GM12865 (cell line): ENCODE data around the gene NUDT5.

Source experiments
- DNase-seq: peaks from one replicate; pipeline ENCODE4 v3.0.0; 2010; ENCODE audit warnings: low read depth
- H3K4me3 ChIP-seq: 2 replicates; pipeline ENCODE4 v1.5.1; 2011; ENCODE audit warnings: mild to moderate bottlenecking, low read depth, low read length, control low read depth
- TF ChIP-seq, protein P1 (sequence below): IDR thresholded peaks from 2 replicates; pipeline ENCODE4 v1.5.1; 2011; ENCODE audit warnings: low read length, control low read depth, low read depth, inconsistent platforms; ENCODE audit not compliant: insufficient read depth; ENCODE audit errors: missing control alignments

NUDT5 gene

GRCh38 chr10:12164085-12164484 lies 31.6 kb downstream of the NUDT5 start:
- TF ChIP-seq, protein P1, sequence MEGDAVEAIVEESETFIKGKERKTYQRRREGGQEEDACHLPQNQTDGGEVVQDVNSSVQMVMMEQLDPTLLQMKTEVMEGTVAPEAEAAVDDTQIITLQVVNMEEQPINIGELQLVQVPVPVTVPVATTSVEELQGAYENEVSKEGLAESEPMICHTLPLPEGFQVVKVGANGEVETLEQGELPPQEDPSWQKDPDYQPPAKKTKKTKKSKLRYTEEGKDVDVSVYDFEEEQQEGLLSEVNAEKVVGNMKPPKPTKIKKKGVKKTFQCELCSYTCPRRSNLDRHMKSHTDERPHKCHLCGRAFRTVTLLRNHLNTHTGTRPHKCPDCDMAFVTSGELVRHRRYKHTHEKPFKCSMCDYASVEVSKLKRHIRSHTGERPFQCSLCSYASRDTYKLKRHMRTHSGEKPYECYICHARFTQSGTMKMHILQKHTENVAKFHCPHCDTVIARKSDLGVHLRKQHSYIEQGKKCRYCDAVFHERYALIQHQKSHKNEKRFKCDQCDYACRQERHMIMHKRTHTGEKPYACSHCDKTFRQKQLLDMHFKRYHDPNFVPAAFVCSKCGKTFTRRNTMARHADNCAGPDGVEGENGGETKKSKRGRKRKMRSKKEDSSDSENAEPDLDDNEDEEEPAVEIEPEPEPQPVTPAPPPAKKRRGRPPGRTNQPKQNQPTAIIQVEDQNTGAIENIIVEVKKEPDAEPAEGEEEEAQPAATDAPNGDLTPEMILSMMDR = no peak
- DNase-seq = no peak

DNA sequence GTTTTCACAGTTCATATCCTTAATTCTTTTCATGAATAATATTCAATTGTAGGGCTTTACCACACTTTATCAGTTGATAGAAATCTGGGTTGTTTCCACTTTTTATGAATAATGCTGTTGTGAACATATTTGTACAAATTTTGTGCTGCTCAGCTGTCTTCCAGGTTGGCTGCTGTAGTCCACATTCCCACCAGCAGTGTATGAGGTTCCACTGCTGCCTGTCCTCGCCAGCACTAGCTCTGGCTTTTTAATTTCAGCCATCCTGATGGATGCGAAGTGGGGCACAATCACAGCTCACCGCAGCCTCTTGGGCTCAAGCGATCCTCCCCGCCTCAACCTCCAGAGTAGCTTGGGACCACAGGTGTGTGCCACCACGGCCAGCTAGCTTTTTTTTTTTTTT lies 32.8 kb downstream of the NUDT5 start:
- no peak overlapping the region for H3K4me3 ChIP-seq
- TF ChIP-seq, protein P1 = no peak

More at GRCh38 chr10:12164085-12164484, 31.6 kb downstream of the NUDT5 start:
- no peak overlapping the region for H3K4me3 ChIP-seq

GRCh38 chr10:12160664-12161063 lies 35.0 kb downstream of the NUDT5 start:
- DNase-seq = no peak
- H3K4me3 ChIP-seq = no peak overlapping the region
- TF ChIP-seq, protein P1 = no peak

More for the DNA sequence above, 32.8 kb downstream of the NUDT5 start:
- DNase-seq = no peak

- TF ChIP-seq, protein P1 = no peak
- H3K4me3 ChIP-seq = no peak overlapping the region
- DNase-seq = no peak
Measured at GRCh38 chr10:12158111-12158510, 37.6 kb downstream of the NUDT5 start.

GRCh38 chr10:12156367-12157123 lies 39.1 kb downstream of the NUDT5 start:
- DNase-seq = no peak
- TF ChIP-seq, protein P1 = no peak
- no peak overlapping the region for H3K4me3 ChIP-seq

DNA sequence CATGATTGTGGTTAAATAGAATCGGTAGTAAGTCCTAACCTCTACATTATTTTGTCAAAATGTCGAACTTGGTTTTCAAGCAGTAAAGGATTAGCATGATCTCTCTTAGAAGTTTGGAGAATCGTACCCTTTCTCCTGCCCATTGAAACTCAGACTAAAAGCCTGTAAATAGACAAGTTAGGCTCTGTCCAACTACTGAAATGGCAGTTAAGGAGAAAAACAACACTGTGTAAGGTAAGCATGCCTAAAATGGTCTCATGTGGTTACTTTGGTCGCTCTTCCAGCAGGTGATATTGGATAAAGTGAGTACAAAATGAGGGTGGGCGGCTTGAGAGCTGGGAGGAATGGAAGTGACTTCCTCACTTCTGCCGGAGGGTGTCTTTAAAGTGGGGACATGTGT lies 41.2 kb downstream of the NUDT5 start:
- H3K4me3 ChIP-seq = no peak overlapping the region
- TF ChIP-seq, protein P1 = no peak
- no peak for DNase-seq

DNA sequence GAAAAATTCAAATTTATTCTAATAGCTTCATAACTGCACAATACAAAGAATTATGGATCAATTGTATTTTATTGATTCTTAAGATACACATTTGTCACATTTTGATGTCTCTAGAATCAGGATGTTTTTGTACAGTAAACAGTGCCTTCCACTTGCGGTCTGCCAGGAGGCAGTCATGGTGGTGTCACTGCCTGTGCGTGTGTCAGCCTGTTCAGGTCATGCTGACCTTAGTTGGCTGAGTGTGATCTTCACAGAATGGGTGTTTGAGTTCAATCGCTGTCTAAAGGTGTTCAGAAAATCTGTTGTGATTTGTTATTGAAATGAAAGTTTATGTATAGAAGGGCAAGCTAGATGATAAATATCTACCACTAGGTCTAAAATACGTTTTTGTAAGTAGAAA lies 45.5 kb downstream of the NUDT5 start:
- TF ChIP-seq, protein P1 = no peak
- no peak overlapping the region for H3K4me3 ChIP-seq
- DNase-seq = no peak
